HG03045 (cell line): Measurements from ENCODE around the gene GPC2.
"Not testable (repeated sequence)": the region's sequence is repeated elsewhere in the genome, so short reads cannot be mapped to it uniquely, and the experiment has no call there.

Experiments
- ATAC-seq: cut with Tn5 transposase; IDR thresholded peaks from one replicate; pipeline ENCODE4 v1.9.1; 2021; ENCODE audit warnings: mild to moderate bottlenecking, moderate library complexity; ENCODE audit not compliant: unreplicated experiment

GPC2 gene, protein sequence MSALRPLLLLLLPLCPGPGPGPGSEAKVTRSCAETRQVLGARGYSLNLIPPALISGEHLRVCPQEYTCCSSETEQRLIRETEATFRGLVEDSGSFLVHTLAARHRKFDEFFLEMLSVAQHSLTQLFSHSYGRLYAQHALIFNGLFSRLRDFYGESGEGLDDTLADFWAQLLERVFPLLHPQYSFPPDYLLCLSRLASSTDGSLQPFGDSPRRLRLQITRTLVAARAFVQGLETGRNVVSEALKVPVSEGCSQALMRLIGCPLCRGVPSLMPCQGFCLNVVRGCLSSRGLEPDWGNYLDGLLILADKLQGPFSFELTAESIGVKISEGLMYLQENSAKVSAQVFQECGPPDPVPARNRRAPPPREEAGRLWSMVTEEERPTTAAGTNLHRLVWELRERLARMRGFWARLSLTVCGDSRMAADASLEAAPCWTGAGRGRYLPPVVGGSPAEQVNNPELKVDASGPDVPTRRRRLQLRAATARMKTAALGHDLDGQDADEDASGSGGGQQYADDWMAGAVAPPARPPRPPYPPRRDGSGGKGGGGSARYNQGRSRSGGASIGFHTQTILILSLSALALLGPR

DNA sequence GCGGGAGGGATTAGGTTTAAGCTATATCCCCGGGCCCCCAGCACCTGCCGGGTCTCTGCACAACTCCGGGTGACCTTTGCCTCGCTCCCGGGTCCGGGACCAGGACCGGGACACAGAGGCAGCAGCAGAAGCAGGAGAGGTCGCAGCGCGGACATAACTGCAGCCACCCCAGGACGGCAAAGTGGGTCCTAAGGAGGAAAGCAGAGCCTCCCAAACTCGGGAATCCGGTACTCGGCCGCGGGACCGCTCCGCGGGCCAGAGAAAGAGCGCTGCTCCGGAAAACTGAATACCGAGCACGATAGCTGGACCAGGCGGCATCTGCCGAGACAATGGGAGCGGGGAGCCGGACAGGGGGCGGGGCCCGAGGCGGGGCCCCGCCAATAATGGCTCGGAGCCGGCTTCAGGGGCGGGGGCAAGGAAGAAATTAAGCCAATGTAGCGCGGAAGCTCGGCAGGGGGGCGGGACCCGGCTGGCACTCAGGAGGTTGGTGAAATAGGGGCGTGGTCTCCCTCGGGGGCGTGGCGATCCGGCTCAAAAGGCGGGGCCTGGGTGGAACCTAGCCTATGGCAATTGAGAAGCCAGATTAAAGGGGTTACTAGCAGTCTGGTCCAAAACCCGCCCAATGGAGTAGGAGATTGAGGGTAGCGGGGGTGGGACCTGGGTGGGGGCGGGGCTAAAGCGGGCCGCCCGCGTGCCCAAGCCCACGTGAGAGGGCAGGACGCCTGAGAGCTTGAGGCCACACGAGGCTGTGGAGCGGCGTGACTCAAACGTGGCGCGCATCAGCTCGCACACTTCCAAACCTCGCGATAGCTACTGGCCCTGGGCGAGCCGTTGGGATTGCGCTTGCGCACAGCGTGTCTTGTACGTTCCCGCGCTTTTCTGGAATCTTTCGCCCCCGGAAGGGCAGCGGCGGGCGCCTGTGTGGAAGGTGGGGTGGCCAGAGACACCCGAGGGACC lies at the start of gene GPC2, which contains the start of gene STAG3:
Gene GPC2, minus strand, starts transcription at position 337 of the 957 bp plus-strand sequence. Its CDS starts 182 bp downstream, at position 155.
Gene STAG3, plus strand, starts transcription at position 874 of the 957 bp plus-strand sequence. CDS start 2,639 bp downstream, outside the sequence.
- peak; percentile 90 for ATAC-seq

DNA sequence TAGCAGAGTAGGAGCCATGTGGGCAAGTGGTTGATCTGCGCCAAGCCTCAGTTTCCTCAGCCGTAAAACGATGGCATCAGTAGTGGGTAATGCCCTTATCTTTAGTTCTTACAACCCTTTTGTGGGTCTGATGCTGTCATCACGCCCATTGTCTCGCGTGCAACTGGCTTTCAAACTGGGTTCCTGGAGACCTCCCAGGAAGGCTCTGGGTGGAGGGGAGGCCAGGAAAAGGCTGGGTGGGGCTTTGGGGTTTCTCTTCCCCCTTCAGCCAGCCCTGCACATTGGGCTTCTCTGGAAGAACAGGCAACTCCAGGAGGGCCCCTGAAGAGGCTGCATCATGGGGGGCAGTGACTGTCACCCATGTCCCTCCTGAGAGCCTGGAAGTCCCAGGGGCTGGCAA lies 47.7 kb upstream of the GPC2 start:
- not testable (repeated sequence) for ATAC-seq

DNA sequence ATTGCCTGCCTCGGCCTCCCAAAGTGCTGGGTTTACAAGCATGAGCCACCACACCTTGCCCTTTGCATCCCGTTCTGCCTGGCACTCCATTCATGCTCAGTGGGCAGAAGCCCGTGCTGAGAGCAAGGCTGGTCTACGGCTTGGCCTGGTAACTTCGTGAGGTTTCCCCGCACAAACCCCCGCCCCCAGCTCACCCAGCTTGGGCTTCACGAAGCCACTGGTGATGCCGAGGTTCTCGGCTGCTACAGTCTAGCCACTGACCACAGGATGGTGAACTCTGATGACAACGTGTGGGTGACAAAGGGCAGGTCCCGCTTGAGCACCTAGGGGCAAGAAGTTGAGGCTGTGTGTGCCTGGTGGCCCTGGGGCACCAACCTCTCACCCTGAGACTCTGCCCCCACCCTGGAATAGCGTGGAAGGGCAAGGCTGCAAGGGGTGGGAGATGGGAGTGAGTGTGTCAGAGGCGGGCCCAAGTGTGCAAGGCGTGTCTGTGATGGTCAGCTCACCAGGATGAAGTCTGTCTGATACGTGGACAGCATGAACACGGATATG lies 46.3 kb upstream of the GPC2 start:
- not testable (repeated sequence) for ATAC-seq

DNA sequence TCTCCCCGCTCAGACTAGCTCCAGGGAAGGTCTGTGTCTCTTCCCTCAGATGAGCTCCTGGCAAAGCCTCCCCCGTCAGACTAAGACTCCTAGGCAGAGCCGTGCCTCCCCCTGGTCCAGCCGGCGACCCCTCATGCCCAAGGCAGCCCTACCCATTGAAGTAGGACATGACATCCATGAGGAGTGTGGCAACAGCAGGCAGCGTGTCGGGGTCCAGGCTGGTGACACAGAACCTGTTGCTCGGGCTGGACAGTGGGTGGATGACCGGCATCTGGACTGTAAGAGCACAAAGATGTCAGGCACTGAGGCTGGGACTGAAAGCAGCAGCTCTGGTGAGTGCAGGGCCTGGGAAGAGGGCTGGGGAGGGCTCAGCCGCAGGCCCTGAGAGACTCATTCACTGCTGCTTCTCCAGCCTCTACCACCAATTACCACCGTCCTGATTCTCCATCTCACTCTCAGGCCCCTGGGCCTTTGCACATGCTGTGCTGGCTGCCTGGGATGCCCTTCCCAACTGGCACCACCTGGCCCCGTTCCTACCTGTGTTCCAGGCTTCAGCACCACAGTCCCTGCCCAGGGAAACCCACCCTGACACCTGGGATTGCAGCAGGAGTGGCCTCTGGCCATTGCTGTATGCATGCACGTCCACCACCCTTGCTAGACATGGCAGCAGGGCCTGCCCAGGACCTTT lies 45.4 kb upstream of the GPC2 start:
- no peak for ATAC-seq

DNA sequence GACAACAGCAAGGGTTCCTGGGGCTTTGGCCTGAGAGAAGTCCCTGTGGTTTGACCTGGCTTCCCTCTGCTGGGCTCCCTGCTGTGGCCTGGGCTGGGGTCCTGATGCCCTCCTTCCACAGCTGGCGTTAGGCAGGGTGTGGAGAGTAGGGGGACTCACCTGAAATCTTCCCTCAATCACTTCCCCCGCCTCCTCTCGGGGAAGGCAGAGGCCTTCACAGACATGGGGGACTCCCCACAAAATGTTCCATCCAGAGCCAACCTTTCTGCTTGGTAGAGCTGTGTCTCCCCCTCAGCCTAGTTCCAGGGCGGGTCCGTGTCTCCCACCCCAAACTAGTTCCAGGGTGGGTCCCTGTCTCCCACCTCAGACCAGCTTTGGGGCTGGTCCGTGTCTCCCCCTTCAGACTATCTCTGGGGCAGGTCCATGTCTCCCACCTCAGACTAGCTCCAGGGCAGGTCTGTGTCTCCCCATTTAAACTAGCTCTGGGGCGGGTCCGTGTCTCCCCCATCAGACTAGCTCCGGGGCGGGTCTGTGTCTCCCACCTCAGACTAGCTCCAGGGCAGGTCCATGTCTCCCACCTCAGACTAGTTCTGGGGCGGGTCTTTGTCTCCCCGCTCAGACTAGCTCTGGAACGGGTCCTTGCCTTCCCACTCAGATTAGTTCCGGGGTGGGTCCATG lies 44.7 kb upstream of the GPC2 start:
- no peak for ATAC-seq

DNA sequence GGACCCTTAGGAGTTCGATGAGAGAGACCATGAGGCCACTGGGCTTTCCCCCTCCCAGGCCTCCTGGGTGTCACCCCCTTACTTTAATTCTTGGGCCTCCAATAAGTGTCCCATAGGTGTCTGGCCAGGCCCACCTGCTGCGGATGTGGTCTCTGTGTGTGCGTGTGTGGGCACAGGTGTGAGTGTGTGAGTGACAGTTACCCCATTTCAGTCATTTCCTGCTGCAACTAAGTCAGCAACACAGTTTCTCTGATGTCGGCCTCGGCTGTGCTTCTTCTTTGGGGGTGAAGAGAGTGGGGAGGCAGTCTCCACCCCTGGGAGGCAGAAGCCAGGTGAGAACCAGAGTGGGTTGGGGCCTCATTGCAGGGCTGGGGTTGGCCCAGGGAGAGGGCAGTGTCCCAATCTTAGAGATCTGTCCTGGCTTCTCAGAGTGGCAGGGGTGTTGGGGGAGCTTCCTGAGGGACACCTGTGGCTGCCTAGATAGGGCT lies 44.1 kb upstream of the GPC2 start:
- ATAC-seq: peak; percentile 37

DNA sequence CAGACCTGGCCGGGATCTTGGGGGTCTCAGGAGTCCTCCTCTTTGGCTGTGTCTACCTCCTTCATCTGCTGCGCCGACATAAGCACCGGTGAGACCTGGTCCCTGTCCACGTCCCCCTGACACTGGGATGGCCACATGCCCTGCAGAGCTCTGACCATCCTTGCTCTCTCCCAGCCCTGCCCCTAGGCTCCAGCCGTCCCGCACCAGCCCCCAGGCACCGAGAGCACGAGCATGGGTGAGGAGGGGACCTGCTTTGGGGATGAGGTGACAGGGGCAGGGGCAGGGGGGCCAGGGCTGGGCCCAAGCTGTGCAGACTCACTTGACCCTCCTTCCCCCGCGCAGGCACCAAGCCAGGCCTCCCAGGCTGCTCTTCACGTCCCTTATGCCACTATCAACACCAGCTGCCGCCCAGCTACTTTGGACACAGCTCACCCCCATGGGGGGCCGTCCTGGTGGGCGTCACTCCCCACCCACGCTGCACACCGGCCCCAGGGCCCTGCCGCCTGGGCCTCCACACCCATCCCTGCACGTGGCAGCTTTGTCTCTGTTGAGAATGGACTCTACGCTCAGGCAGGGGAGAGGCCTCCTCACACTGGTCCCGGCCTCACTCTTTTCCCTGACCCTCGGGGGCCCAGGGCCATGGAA lies 43.5 kb upstream of the GPC2 start:
- peak; percentile 1 for ATAC-seq

DNA sequence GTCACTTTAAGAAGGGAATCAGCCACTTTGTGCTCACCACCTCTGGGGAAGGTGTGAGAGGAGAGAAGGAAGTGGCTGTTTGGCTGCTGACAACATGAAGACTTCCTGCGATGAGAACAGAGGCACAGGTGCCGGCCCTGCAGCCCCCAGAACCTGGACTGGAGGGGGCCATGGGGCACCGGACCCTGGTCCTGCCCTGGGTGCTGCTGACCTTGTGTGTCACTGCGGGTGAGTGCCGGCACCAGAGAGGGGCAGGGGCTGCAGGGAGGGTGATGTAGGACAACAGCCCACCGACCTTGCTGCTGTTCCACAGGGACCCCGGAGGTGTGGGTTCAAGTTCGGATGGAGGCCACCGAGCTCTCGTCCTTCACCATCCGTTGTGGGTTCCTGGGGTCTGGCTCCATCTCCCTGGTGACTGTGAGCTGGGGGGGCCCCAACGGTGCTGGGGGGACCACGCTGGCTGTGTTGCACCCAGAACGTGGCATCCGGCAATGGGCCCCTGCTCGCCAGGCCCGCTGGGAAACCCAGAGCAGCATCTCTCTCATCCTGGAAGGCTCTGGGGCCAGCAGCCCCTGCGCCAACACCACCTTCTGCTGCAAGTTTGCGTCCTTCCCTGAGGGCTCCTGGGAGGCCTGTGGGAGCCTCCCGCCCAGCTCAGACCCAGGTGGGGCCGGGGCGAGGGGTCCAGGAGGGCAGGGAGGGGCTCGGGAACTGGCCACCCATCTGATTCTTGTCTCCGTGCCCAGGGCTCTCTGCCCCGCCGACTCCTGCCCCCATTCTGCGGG lies 42.8 kb upstream of the GPC2 start, which contains the start of gene PVRIG:
Gene PVRIG, plus strand, starts transcription at position 149 of the 785 bp plus-strand sequence. Its CDS starts 22 bp downstream, at position 171.
- not testable (repeated sequence) for ATAC-seq

DNA sequence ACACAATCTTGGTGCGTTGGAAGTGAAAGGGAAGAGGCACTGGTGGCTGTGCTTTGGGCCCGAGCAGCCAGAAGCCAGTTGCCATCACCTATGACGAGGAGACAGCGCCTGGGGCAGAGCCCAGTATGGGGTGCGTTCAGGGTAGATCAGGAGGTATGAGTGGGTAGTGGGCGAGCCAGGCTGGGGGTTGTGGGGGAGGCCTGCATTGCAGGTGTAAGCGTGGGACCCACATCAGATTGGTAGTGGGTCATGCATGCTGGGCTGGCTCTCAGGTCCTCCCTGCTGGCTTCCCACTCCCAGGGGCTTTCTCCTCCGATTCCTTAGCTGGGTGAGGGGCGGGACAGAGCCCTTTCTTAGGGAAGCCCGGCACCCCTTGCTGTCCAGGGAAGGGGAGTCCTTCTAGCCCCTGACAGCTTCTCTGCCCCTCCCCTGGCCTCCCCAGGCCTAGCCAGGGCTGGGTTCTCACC lies 42.1 kb upstream of the GPC2 start:
- ATAC-seq: no peak

DNA sequence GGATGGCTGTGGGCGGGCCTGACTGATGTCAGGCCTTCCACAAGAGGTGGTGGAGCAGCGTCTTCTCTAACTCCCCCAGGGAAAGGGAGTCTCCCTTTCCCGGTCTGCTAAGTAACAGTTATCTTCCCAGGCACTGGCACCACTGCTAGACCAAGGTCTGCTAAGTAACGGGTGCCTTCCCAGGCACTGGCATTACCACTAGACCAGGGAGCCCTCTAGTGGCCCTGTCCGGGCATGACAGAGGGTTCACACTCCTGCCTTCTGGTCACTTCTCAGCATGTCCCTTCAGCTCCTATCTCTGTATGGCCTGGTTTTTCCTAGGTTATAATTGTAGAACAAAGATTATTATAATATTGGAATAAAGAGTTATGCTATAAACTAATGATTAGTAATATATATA lies 40.8 kb upstream of the GPC2 start:
- ATAC-seq: not testable (repeated sequence)

DNA sequence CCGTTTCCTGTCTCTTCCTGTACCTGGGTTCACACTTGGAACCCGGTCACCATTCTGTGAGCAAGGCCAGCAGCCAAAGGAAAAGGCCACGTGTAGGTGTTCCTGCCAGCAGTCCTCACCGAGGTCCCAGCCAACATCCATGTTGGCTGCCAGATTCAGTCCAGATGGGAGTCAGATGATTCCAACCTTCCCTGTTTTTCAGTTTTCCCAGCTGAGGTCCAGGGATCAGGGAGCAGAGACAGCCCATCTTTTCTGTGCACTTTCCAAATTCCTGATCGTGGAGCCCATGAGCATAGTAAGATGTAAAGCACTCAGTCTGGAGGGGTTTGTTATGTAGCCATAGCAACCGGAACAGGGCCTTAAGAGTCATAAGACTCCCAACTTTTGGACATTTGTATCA lies 38.7 kb upstream of the GPC2 start:
- no peak for ATAC-seq

DNA sequence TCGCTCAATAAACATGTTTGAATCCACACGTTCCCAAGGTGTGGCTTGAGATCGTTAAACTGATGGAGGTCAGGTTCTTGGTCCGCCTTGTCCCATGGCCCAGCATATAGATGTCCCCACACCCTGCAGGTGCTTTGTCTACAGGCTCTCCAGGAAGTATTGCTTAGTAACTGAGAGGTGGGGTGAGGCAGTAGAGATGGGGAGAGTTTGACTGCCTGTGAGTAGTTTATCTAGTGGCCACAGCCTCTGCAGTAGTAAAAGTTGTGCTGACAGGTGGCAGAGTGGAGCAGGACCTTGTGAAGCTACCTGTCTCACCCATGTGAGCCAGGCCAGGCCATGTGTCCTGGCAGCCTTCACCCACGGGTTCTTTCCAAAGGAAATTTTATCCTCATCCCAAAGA lies 37.2 kb upstream of the GPC2 start:
- ATAC-seq: not testable (repeated sequence)

DNA sequence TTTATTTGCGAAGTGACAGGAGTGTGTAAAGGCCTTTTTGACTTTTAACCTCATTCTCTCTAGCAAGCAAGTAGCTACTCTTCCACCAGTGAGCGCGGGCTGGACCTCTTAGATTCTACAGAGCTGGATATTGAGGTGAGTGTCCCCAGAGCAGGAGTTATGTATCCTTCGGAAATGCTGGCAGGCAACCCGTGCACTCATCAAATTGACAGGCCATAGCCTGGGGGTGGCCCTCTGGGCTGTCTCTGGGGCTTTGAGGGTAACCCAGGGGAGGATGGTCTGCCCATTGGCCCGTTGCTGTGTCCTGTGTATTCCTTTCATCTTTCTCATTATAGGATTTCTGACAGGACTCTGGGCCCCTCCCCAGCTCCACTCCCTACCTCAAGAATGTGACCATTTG lies 36.5 kb upstream of the GPC2 start:
- no peak for ATAC-seq

DNA sequence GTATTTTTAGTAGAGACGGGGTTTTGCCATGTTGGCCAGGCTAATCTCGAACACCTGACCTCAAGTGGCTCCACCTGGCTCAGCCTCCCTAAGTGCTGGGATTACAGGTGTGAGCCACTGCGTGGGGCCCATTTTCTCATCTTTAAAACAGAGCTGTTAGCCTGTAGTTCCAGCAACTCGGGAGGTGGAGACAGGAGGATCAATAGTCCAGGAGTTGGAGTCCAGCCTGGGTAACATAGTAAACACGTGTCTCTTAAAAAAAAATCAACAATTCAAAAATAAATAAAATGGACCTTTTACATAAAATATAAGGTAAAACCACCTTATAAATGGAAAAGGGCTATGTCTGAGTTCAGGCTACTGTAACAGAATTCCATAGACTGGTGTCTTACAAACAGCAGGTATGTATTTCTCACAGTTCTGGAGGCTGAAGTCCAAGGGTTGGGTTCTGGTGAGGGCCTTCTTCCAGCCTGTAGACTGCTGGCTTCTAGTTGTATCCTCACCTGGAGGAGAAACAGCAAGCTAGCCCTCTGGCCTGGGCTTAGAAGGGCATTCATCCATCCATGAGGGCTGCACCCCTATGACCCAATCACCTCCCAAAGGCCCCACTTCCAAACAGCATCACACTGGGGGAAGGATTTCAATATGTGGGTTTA lies 35.6 kb upstream of the GPC2 start:
- no peak for ATAC-seq

DNA sequence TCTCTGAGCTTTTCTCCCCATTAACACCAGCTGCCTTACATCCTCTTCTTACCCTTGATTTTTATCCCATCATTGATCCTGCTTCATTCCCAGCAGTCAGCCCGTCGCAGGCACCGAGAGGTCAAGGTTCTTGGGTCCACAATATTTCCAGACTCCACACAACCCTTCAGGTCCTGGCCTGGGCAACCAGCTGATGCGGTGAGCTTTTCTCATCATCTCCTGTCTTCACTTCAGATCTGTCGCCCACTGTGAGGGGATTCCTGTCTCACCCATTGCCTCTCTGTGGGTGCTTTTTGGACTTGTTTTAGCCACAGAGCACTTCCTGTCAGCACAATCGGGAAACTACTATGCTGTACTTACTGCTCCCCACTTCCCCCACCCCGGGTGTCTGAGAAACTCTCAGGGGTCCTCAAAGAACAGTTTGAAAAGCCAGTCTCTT lies 34.2 kb upstream of the GPC2 start:
- no peak for ATAC-seq

DNA sequence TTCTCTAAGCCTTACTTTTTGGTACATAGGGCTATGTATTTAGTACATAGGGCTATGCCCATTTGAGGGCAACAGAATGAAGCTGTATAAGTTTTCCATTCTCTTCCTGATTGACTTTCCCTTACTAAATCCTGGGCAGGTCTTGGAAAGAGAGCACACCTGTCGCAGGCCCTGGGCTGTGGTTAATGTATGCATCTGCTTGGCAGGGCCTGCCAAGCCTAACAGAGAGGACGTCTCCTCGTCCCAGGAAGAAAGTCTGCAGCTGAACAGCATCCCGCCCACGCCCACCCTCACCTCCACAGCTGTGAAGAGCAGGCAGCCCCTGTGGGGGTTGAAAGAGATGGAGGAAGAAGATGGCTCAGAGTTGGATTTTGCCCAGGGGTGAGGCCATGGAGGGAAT lies 33.6 kb upstream of the GPC2 start:
- no peak for ATAC-seq

DNA sequence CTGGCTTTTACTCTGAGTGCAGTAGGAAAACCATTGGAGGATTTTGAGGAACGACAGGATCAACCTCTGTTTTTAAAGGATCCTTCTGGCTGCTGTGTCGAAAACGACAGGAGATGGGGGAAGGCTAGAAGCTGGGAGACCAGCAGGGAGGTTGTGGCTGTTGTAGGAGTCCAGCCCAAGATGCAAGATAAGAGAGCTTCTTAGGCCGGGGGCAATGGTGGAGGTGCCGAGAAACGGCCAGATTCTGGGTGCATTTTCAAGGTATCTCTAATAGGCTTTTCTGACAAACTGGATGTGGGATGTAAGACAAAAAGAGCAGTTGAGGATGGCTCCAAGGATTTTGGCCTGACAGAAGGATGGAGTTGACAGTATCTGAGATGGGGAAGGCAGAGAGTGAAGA lies 32.3 kb upstream of the GPC2 start:
- no peak for ATAC-seq
